LNCAP (cell line): Measurements from ENCODE around the gene PSD2.

Source experiments
- TF ChIP-seq, protein P1 (sequence below): fragments of 450-650 bp; IDR thresholded peaks from 2 replicates; pipeline ENCODE4 v1.5.1; 2017; ENCODE audit warnings: mild to moderate bottlenecking

The PSD2 gene

DNA sequence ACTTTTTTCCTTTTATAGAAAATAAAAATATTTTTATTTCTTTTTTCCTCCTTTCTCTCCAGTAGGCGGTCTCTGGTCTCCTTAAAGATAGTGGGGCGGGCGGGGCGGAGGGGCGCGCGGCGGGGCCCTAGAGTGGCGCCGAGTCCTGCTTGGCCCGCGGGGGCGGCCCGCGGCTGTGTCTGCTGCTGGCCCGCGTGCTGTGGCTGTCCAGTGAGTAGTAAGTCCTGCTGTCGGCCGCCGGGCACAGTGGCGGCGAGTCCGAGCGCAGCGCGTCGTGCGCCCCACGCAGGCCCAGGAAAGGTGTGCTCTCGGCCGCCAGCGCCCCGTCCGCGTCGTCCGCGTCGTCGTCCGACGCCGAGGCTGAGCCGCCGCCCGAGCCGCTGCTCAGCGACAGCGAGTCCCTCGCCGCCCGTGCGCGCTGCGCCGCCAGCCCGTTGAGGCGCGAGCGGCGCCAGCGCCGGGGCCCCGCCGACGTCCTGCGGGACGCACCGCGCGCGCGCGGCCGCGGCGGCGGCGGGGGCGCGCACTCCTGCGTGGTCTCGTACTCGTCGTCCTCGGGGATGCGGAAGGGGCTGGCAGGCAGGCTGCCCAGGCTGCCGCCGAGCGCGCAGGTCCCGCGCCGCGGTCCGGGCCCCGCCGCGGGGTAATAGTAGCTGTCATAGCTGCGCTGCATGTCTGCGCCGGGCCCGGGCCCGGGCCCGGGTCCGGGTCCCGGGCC is 52.3 kb downstream of the PSD2 start:
- TF ChIP-seq, protein P1, sequence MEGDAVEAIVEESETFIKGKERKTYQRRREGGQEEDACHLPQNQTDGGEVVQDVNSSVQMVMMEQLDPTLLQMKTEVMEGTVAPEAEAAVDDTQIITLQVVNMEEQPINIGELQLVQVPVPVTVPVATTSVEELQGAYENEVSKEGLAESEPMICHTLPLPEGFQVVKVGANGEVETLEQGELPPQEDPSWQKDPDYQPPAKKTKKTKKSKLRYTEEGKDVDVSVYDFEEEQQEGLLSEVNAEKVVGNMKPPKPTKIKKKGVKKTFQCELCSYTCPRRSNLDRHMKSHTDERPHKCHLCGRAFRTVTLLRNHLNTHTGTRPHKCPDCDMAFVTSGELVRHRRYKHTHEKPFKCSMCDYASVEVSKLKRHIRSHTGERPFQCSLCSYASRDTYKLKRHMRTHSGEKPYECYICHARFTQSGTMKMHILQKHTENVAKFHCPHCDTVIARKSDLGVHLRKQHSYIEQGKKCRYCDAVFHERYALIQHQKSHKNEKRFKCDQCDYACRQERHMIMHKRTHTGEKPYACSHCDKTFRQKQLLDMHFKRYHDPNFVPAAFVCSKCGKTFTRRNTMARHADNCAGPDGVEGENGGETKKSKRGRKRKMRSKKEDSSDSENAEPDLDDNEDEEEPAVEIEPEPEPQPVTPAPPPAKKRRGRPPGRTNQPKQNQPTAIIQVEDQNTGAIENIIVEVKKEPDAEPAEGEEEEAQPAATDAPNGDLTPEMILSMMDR: no peak

DNA sequence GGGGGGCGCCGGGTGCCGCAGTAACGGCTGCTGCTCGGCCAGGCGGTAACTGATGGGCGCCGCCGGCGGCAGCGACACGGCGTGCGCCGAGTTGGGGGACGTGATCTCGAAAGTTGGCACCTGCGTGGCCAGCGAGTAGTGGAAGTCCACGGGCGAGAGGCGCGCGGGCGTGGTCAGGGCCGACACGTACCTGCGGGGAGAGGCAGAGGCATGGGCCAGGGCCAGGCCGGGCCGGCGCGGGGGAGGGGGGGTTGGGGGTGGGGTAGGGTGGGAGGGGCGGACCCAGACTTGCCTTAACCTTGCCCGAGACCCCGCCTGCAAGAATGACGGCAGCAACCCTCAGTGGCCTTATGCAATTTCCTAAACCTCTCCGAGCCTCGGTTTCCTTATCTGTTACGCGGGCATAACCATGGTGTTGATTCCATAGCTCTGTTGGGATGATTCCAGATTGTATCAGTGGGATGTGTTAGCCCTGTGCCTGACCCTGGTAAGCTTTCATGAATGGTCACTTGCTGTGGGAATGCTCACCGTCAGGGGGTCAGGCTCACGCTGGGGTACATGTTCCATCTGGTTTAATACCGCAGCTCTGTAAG is 53.0 kb downstream of the PSD2 start:
- TF ChIP-seq, protein P1: no peak

DNA sequence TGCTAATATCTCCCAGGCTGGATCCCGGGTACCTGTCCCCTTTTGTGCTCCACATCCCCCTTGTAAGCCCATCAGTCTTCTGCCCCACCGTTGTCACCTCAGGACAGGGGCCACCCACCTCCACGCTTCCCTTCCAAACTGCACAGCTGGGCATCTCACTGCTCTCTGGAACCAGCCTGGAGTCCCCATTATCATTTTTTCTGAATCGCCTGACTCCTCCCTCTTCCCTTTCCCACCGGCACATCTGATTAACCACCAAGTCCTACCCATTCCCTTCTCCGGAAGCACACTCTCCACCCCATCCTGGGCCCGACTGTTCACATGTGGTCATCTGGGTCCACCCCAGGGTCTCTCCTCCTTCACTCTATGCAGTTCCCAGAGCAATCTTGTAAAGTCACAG is 53.9 kb downstream of the PSD2 start:
- TF ChIP-seq, protein P1: no peak

DNA sequence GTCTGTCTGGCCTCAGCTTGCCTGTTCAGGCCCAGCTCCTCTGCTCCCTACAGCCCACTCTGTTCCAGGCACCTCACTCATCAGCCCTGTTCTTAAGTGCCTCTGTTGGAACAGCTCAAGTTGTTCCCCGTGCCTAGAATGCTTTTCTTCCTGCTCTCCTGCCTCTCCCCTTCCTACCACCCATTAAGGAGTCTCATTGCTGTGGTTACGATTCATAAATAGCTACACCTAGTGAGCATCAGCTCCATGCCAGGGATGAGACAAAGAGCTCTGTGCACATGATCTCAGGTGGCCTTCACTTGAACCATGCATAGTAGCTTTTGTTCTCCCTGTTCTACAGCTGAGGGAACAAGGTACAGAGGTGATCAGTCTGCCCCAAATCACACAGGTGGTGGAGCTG is 54.3 kb downstream of the PSD2 start:
- TF ChIP-seq, protein P1: no peak

DNA sequence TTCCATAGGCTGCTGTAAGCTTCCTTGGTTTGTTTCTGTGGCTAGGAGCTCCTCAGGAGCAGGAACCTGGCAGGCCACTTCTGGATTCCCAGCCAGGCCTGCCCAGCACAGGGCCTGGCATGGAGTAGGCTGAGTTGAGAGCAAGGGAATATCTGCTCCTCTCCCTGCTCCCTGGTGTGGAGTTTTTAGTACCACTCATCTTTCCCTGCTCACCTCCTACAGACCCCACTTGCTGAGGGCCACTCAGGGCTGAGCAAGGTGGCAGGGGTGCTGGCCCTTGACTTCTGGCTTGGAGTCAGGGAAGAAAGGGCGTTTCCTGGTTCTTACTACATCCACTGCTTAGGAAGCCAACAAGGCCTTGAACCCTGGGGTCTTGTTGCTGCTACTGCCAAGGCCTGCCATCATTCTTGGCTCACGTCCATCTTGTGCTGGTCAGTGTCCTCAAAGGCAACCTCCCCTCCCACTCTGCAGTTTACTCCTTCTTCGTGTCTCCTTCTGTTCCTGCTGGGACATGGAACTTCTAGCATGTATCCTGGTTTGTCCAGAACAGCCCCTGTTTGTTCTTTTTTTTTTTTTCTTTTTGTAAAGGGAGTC is 54.9 kb downstream of the PSD2 start:
- TF ChIP-seq, protein P1: no peak

DNA sequence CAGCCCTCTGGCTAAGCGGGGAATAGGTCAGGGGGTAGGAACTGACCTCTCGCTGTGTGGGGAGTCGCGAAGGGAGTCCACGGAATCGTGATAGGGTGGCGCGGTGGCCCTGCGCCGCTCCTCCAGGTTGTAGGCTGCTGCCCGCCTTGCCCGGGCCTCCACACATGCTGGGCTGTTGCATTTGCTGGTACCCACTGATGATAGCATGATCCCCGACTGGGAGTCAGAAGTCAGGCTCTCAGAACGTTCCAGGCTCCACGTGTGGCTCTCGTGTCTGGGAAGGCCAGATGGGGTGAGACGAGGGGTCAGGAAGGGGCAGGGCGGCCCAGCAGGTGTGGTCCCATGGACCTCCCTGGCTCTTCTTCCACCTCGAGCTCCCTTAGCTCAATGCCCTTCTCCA is 56.0 kb downstream of the PSD2 start:
- TF ChIP-seq, protein P1: no peak

DNA sequence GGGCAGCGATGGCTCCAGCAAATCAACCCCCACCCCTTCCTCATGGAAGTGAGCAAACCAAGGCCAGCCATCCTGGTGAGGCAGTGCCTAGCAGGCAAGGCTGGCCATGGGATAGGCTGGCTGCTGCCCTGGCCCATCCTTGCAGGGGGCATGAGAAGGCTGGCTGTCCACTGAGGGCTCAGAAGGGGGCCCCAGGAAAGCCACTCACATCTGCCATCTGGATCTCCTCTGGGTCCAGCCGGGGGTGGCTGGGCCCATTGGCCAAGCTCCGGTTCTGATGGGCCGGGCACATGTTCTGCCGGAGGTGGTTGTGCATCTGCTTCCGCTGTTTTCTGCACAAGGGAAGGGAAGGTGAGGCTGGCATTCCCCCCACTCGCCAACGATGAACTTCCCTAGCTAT is 57.1 kb downstream of the PSD2 start:
- TF ChIP-seq, protein P1: no peak
